ENCODE data around the gene TNFRSF12A. TPM values are rescaled to one million over a fixed set of nuclear protein-coding genes. Genes with fewer than 3 reads are reported as not detected.

Gene TNFRSF12A
- total and polyA plus RNA-seq, 9 of the 15 experiments (the other 6 are each of a cell fraction or from before 2014, with no cell fraction given) = 0.41 to 61.8 (median 26.5) TPM

DNA sequence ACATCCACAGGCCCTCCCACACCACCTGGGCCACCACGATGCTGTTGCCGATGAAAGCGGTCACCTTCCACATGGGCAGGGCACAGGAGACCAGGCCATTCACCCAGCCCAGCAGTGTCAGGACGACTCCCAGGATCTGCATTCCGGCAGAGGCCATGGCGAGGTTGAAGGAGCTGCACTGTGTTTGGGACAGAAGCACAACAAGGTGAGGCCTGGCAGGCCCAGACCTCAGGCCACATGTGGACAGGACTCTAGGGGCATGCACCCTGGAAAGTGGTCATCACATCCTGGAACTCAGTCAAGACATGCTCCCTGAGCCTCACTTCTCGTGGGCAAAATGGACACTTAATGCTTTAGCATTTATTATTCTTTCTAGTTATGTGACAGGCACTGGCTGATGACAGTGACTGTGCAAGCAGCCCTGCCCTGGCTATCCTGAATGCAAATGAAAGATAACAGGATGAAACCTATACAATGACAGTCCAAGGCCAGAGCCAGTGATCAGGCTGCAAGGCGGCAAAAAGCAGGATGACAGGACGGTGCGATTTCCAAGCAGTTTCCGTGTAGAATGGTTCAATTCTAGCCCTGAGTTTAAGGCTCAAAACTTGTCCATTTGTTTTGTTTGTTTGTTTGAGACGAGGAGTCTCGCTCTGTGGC, 4.2 kb upstream of the TNFRSF12A start (continued):
- TF ChIP-seq, protein P1, sequence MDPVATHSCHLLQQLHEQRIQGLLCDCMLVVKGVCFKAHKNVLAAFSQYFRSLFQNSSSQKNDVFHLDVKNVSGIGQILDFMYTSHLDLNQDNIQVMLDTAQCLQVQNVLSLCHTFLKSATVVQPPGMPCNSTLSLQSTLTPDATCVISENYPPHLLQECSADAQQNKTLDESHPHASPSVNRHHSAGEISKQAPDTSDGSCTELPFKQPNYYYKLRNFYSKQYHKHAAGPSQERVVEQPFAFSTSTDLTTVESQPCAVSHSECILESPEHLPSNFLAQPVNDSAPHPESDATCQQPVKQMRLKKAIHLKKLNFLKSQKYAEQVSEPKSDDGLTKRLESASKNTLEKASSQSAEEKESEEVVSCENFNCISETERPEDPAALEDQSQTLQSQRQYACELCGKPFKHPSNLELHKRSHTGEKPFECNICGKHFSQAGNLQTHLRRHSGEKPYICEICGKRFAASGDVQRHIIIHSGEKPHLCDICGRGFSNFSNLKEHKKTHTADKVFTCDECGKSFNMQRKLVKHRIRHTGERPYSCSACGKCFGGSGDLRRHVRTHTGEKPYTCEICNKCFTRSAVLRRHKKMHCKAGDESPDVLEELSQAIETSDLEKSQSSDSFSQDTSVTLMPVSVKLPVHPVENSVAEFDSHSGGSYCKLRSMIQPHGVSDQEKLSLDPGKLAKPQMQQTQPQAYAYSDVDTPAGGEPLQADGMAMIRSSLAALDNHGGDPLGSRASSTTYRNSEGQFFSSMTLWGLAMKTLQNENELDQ (CRISPR knock-in tag; IDR thresholded peaks at IDR 0.05; ENCODE audit: borderline replicate concordance) = no peak
- TF ChIP-seq ARID3A (IDR thresholded peaks at IDR 0.05; ENCODE audit: borderline replicate concordance, low read depth, low read length) = 0 out of 2 replicates have a peak, but pooled peaks have one; percentile 35
- peak; percentile 18; the same call in 1 of the 2 replicates for TF ChIP-seq TAL1 (IDR thresholded peaks at IDR 0.05)
- peak; percentile 58; the same call in 1 of the 2 replicates for TF ChIP-seq CTBP1 (IDR thresholded peaks at IDR 0.05; ENCODE audit: borderline replicate concordance)
- no peak for TF ChIP-seq ZNF282 (CRISPR knock-in tag; IDR thresholded peaks at IDR 0.05)
- TF ChIP-seq ZNF586 (CRISPR knock-in tag; conservative IDR thresholded peaks at IDR 0.05) = no peak
- no peak for TF ChIP-seq LARP7 (IDR thresholded peaks at IDR 0.05)
- TF ChIP-seq ZNF184 (CRISPR knock-in tag; IDR thresholded peaks at IDR 0.05) = no peak
- TF ChIP-seq PTTG1 (tag; IDR thresholded peaks at IDR 0.05; ENCODE audit: low read depth) = no peak
- TF ChIP-seq, protein P2, sequence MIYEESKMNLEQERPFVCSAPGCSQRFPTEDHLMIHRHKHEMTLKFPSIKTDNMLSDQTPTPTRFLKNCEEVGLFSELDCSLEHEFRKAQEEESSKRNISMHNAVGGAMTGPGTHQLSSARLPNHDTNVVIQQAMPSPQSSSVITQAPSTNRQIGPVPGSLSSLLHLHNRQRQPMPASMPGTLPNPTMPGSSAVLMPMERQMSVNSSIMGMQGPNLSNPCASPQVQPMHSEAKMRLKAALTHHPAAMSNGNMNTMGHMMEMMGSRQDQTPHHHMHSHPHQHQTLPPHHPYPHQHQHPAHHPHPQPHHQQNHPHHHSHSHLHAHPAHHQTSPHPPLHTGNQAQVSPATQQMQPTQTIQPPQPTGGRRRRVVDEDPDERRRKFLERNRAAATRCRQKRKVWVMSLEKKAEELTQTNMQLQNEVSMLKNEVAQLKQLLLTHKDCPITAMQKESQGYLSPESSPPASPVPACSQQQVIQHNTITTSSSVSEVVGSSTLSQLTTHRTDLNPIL (CRISPR knock-in tag; IDR thresholded peaks at IDR 0.05) = no peak
- TF ChIP-seq ZFPM2 (CRISPR knock-in tag; IDR thresholded peaks at IDR 0.05) = no peak
- no peak for TF ChIP-seq MLLT1 (IDR thresholded peaks at IDR 0.05)

Data from K562 (cell line).